Spleen (tissue), 7 donors: ENCODE results near the gene ACP4.

ENCODE experiments used
- CTCF ChIP-seq, 11 experiments: fragments of 200-600 bp in 7 of 11; fragments of 450-650 bp in 4 of 11; sonication (generic) in 4 of 11; IDR thresholded peaks in 8 of 11; conservative IDR thresholded peaks in 3 of 11; 1 replicate in 7 of 11; 2 replicates in 4 of 11; pipeline versions ENCODE4 v1.4.0 to v1.8.0; 2016 to 2021; ENCODE audit warnings: antibody characterized with exemption in 11 of 11, inconsistent platforms in 4 of 11, mild to moderate bottlenecking in 1 of 11
- POLR2A ChIP-seq, 3 donors: fragments of 450-650 bp; IDR thresholded peaks; one replicate each; pipeline ENCODE4 v1.5.1; 2017; ENCODE audit warnings: antibody characterized with exemption in 3 of 3, mild to moderate bottlenecking in 1 of 3
- POLR2AphosphoS5 ChIP-seq, 3 donors: sonication (generic); formaldehyde crosslinking; IDR thresholded peaks; one replicate each; pipeline ENCODE4 v1.5.1; 2017; ENCODE audit warnings: antibody characterized with exemption in 3 of 3
- donor health status: DM: no; HTN: no; CAD: no; lungs with moderate emphysema.
- donor health status: DM: no; HTN: no; CAD: no.
- donor health status: DM: no; HTN: no; CAD: no.

DNA sequence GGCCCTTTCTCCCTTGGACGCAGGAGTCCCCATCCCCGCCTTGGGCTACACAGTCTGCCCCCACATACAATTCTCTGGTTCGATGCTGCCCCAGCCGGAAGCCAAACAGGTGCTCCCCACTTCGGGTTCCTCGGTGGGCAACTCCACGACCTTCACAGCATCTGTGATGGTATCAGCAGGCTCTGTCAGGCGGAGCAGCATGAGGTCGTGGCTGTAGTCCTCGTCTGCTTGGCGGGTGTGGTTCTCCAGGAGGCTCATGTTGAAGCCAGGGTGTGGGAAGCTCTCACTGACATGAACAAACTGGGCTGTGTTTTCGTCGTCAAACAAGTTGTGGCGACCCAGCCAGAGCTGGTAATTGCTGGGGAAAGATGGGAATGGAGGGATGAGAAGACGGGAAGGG, 29.9 kb downstream of the ACP4 start:
- TF ChIP-seq POLR2AphosphoS5 (IDR thresholded peaks at IDR 0.05) (no peak), CTCF (IDR thresholded peaks at IDR 0.05 in 8 of 11, conservative IDR thresholded peaks at IDR 0.05 in 3 of 11) (no peak), POLR2A (IDR thresholded peaks at IDR 0.05) (no peak)
